SK-N-SH (cell line): ENCODE measurements around the gene MED19.

ENCODE experiments used
- IRF3 ChIP-seq: fragments of 150-350 bp; IDR thresholded peaks from 2 replicates; pipeline ENCODE4 v1.6.1; 2016; ENCODE audit warnings: mild to moderate bottlenecking, low read depth, low read length
- TF ChIP-seq, protein P1 (sequence below): fragments of 200-600 bp; sonication (generic); IDR thresholded peaks from 2 replicates; pipeline ENCODE4 v1.6.1; 2017; ENCODE audit warnings: antibody characterized with exemption, mild to moderate bottlenecking, moderate library complexity

- TF ChIP-seq, protein P1, sequence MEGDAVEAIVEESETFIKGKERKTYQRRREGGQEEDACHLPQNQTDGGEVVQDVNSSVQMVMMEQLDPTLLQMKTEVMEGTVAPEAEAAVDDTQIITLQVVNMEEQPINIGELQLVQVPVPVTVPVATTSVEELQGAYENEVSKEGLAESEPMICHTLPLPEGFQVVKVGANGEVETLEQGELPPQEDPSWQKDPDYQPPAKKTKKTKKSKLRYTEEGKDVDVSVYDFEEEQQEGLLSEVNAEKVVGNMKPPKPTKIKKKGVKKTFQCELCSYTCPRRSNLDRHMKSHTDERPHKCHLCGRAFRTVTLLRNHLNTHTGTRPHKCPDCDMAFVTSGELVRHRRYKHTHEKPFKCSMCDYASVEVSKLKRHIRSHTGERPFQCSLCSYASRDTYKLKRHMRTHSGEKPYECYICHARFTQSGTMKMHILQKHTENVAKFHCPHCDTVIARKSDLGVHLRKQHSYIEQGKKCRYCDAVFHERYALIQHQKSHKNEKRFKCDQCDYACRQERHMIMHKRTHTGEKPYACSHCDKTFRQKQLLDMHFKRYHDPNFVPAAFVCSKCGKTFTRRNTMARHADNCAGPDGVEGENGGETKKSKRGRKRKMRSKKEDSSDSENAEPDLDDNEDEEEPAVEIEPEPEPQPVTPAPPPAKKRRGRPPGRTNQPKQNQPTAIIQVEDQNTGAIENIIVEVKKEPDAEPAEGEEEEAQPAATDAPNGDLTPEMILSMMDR: no peak
- TF ChIP-seq IRF3: no peak
Measured at GRCh38 chr11:57742087-57742452, 30.1 kb upstream of the MED19 start.
